Ascending aorta (tissue), 2 donors: ENCODE measurements around the gene CBLB. TPM values are rescaled to one million over a fixed set of nuclear protein-coding genes. Genes with fewer than 3 reads are reported as not detected.

Experiments
- DNase-seq, 2 donors: peaks; one replicate each; pipeline ENCODE4 v3.0.0-alpha.2; 2019; ENCODE audit warnings: low spot score in 2 of 2
- H3K27ac ChIP-seq, 2 donors: fragments of 200-600 bp; sonication (generic); one replicate each; pipeline ENCODE4 v1.5.1; 2016 to 2017; ENCODE audit warnings: mild to moderate bottlenecking in 1 of 2
- H3K27me3 ChIP-seq: fragments of 200-600 bp; sonication (generic); one replicate; pipeline ENCODE4 v1.5.1; 2017
- H3K36me3 ChIP-seq, 2 donors: fragments of 200-600 bp; sonication (generic); one replicate each; pipeline ENCODE4 v1.5.1; 2016
- H3K4me1 ChIP-seq, 2 donors: fragments of 200-600 bp; sonication (generic); one replicate each; pipeline ENCODE4 v1.5.1; 2016 to 2017; ENCODE audit warnings: mild to moderate bottlenecking in 1 of 2
- H3K4me3 ChIP-seq, 2 donors: fragments of 200-600 bp; sonication (generic); one replicate each; pipeline ENCODE4 v1.5.1; 2016 to 2017; ENCODE audit warnings: mild to moderate bottlenecking in 1 of 2
- H3K9me3 ChIP-seq, 2 donors: fragments of 200-600 bp; sonication (generic); one replicate each; pipeline ENCODE4 v1.5.1; 2016
- intact Hi-C: fragments of 100-400 bp; cut with DNase I; formaldehyde crosslinking; loops from one replicate; pipeline ENCODE4 v1.15.1; 2023
- total RNA-seq: library from RNA; depleted of rRNA; stranded (reverse); fragments of >200 nt; gene quantifications from one replicate; pipeline ENCODE4 v1.1.0, GENCODE V29; 2016
- TF ChIP-seq, protein P1 (sequence below), 3 experiments: fragments of 200-600 bp in 2 of 3; fragments of 450-650 bp in 1 of 3; sonication (generic) in 2 of 3; IDR thresholded peaks; one replicate each; pipeline ENCODE4 v1.5.1; 2016 to 2019; ENCODE audit warnings: antibody characterized with exemption in 3 of 3, mild to moderate bottlenecking in 1 of 3, moderate library complexity in 1 of 3

Gene CBLB
- total RNA-seq, 1 donor from 2014 or later, result 30.0 TPM

DNA sequence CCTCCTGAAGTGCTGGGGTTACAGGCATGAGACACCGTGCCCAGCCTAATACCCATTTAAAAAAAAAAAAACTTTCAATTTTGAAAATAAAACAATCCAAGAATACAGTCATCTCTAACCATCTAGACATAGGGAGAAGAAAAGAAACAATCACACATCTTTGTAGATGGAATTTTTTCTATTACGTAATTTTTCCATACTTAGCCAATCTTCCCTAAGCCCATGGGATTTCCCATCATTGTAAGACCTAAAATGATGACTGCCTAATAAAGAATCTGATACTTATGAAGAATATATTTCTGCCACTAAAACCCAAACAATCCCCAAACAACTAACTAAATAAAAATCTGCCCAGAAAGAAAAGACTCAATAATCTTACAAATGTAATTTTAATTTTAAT is 88.7 kb downstream of the CBLB start:
- DNase-seq, result no peak
- H3K27me3 ChIP-seq, result no peaks in the 10 kb centered on the region
- TF ChIP-seq, protein P1, sequence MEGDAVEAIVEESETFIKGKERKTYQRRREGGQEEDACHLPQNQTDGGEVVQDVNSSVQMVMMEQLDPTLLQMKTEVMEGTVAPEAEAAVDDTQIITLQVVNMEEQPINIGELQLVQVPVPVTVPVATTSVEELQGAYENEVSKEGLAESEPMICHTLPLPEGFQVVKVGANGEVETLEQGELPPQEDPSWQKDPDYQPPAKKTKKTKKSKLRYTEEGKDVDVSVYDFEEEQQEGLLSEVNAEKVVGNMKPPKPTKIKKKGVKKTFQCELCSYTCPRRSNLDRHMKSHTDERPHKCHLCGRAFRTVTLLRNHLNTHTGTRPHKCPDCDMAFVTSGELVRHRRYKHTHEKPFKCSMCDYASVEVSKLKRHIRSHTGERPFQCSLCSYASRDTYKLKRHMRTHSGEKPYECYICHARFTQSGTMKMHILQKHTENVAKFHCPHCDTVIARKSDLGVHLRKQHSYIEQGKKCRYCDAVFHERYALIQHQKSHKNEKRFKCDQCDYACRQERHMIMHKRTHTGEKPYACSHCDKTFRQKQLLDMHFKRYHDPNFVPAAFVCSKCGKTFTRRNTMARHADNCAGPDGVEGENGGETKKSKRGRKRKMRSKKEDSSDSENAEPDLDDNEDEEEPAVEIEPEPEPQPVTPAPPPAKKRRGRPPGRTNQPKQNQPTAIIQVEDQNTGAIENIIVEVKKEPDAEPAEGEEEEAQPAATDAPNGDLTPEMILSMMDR (IDR thresholded peaks at IDR 0.05), result no peak
- H3K36me3 ChIP-seq, result no peaks in the 10 kb centered on the region
- no peaks in the 10 kb centered on the region for H3K9me3 ChIP-seq
- no peak overlapping the region for H3K4me3 ChIP-seq
- no peaks in the 10 kb centered on the region for H3K4me1 ChIP-seq
- no peak overlapping the region for H3K27ac ChIP-seq
- intact Hi-C loops, result loop anchor here (10.0 kb wide), 1 partner anchor 45 kb away; no protein-coding TSS in a partner anchor

DNA sequence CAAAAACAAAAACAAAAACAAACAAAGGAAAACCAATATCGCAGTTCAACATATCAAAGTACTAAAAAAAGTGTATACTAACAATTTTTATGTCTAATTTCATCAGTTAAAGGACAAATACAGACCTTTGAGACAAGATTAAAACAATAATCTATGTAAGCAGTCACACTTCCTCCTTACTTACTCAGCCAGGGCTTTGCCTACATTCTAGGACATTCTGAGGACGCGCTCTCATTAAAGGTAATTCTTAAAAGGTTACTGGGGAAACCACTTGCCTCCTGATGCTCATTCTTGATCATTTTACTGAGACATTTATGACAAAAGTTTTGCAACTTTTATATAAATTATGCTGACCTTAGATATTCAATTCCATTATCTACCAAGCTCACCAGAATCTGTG is 93.4 kb downstream of the CBLB start:
- Histone ChIP-seq H3K27me3 (no peaks in the 10 kb centered on the region), H3K4me3 (no peak overlapping the region), H3K27ac (no peak overlapping the region), H3K36me3 (no peaks in the 10 kb centered on the region), H3K9me3 (no peaks in the 10 kb centered on the region), H3K4me1 (no peaks in the 10 kb centered on the region)
- TF ChIP-seq, protein P1 (IDR thresholded peaks at IDR 0.05), result no peak
- intact Hi-C loops, result no loop called here
- DNase-seq, result no peak

GRCh38 chr3:105774444-105775180 is 94.2 kb downstream of the CBLB start:
- intact Hi-C loops, result no loop called here
- no peak for DNase-seq
- Histone ChIP-seq H3K27ac (no peak overlapping the region), H3K27me3 (no peaks in the 10 kb centered on the region), H3K4me3 (no peak overlapping the region), H3K4me1 (no peaks in the 10 kb centered on the region), H3K36me3 (no peaks in the 10 kb centered on the region), H3K9me3 (no peaks in the 10 kb centered on the region)
- TF ChIP-seq, protein P1 (IDR thresholded peaks at IDR 0.05), result no peak

DNA sequence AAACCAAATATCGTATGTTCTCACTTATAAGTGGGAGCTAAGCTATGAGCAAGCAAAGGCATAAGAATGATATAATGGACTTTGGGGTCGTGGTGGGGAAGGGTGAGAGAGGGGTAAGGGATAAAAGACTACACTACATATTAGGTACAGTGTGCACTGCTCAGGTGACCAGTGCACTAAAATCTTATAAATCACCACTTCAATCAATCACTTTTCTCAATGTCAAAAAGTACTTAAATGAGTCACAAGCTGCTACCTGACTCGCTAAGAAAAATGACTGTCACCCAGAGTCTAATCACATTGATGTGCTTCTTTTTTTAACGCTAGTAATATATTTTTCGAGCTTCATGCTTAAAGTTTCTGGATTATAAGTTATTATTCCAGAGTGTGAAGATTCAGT is 95.5 kb downstream of the CBLB start:
- intact Hi-C loops, result no loop called here
- Histone ChIP-seq H3K36me3 (no peaks in the 10 kb centered on the region), H3K27ac (no peak overlapping the region), H3K4me1 (no peaks in the 10 kb centered on the region), H3K27me3 (no peaks in the 10 kb centered on the region), H3K4me3 (no peak overlapping the region), H3K9me3 (no peaks in the 10 kb centered on the region)
- DNase-seq, result no peak
- TF ChIP-seq, protein P1 (IDR thresholded peaks at IDR 0.05), result no peak

- Histone ChIP-seq H3K4me3 (no peak overlapping the region), H3K27me3 (no peaks in the 10 kb centered on the region), H3K4me1 (no peaks in the 10 kb centered on the region), H3K27ac (no peak overlapping the region), H3K9me3 (no peaks in the 10 kb centered on the region), H3K36me3 (no peaks in the 10 kb centered on the region)
- TF ChIP-seq, protein P1 (IDR thresholded peaks at IDR 0.05), result no peak
- intact Hi-C loops, result no loop called here
- DNase-seq, result no peak
Observed at GRCh38 chr3:105772635-105773034, 96.2 kb downstream of the CBLB start.
